ENCODE measurements around the gene NAE1. TPM values are rescaled to one million over a fixed set of nuclear protein-coding genes. Genes with fewer than 3 reads are reported as not detected.

The NAE1 gene
- total RNA-seq, 1 donor from 2014 or later: 37.4 TPM

- no peak for TF ChIP-seq CTCF (IDR thresholded peaks at IDR 0.05)
- H3K9me3 ChIP-seq: no peaks in the 10 kb centered on the region
- intact Hi-C loops (cut with DNase I): no loop called here
- no peaks in the 10 kb centered on the region for H3K36me3 ChIP-seq
- DNase-seq (no peak), ATAC-seq (peak; percentile 44 to 51)
- H3K27ac ChIP-seq: no peak within 1 kb of the TSS
- H3K27me3 ChIP-seq (ENCODE audit: low read depth): peaks cover 29% of the 10 kb centered on the region
- peaks cover 14% of the 10 kb centered on the region for H3K4me1 ChIP-seq
- peak within 1 kb of the TSS; percentile 45 for H3K4me3 ChIP-seq
Measured at GRCh38 chr16:66844342-66845079, 13.7 kb upstream of the NAE1 start, which contains the start of gene CA7. CA7 (plus strand) TSS chr16:66844414; CDS start chr16:66844488, 74 bp downstream.

- DNase-seq (no peak), ATAC-seq (peak in 1 of 2 donors; percentile 35)
- H3K36me3 ChIP-seq: no peaks in the 10 kb centered on the region
- TF ChIP-seq CTCF (IDR thresholded peaks at IDR 0.05): no peak
- no peak overlapping the region for H3K27ac ChIP-seq
- peaks cover 14% of the 10 kb centered on the region for H3K4me1 ChIP-seq
- intact Hi-C loops (cut with DNase I): no loop called here
- no peaks in the 10 kb centered on the region for H3K9me3 ChIP-seq
- H3K27me3 ChIP-seq (ENCODE audit: low read depth): peaks cover 29% of the 10 kb centered on the region
- H3K4me3 ChIP-seq: peak overlapping the region; percentile 45
Measured at GRCh38 chr16:66844009-66844341, 13.2 kb upstream of the NAE1 start.

GRCh38 chr16:66843191-66843590 lies 12.4 kb upstream of the NAE1 start:
- H3K27ac ChIP-seq: no peak overlapping the region
- DNase-seq (no peak), ATAC-seq (no peak)
- no peaks in the 10 kb centered on the region for H3K36me3 ChIP-seq
- H3K4me3 ChIP-seq: no peak overlapping the region
- intact Hi-C loops (cut with DNase I): no loop called here
- H3K4me1 ChIP-seq: peaks cover 14% of the 10 kb centered on the region
- H3K9me3 ChIP-seq: no peaks in the 10 kb centered on the region
- no peak for TF ChIP-seq CTCF (IDR thresholded peaks at IDR 0.05)
- H3K27me3 ChIP-seq (ENCODE audit: low read depth): peaks cover 29% of the 10 kb centered on the region

- H3K27me3 ChIP-seq (ENCODE audit: low read depth): peaks cover 29% of the 10 kb centered on the region
- ATAC-seq (no peak), DNase-seq (no peak)
- H3K36me3 ChIP-seq: no peaks in the 10 kb centered on the region
- no peak for TF ChIP-seq CTCF (IDR thresholded peaks at IDR 0.05)
- intact Hi-C loops (cut with DNase I): no loop called here
- peaks cover 14% of the 10 kb centered on the region for H3K4me1 ChIP-seq
- H3K9me3 ChIP-seq: no peaks in the 10 kb centered on the region
- H3K27ac ChIP-seq: no peak overlapping the region
- no peak overlapping the region for H3K4me3 ChIP-seq
Measured at GRCh38 chr16:66842765-66843164, 12.0 kb upstream of the NAE1 start.

- H3K4me1 ChIP-seq: peaks cover 14% of the 10 kb centered on the region
- H3K4me3 ChIP-seq: no peak overlapping the region
- TF ChIP-seq CTCF (IDR thresholded peaks at IDR 0.05): no peak
- peaks cover 29% of the 10 kb centered on the region for H3K27me3 ChIP-seq (ENCODE audit: low read depth)
- no peaks in the 10 kb centered on the region for H3K9me3 ChIP-seq
- no peak for ATAC-seq
- no peak overlapping the region for H3K27ac ChIP-seq
- intact Hi-C loops (cut with DNase I): no loop called here
- no peak for DNase-seq
- no peaks in the 10 kb centered on the region for H3K36me3 ChIP-seq
Measured at GRCh38 chr16:66841366-66841765, 10.6 kb upstream of the NAE1 start.

All from lower lobe of right lung (tissue), 2 donors.